GM18861 (cell line): ENCODE results near the gene SLC5A10.

Experiments
- ATAC-seq: cut with Tn5 transposase; IDR thresholded peaks from one replicate; pipeline ENCODE4 v1.9.1; 2021; ENCODE audit not compliant: unreplicated experiment

SLC5A10 gene

GRCh38 chr17:19001907-19002590 is 50.1 kb downstream of the SLC5A10 start:
- no peak for ATAC-seq

- no peak for ATAC-seq
These were observed 51.0 kb downstream of the SLC5A10 start for GRCh38 chr17:19002805-19003542.

GRCh38 chr17:19003543-19004420 is 51.8 kb downstream of the SLC5A10 start:
- ATAC-seq: no peak

- ATAC-seq: peak; percentile 60
These were observed 52.6 kb downstream of the SLC5A10 start, which contains the start of gene FAM83G for GRCh38 chr17:19004421-19005136. TSS of gene FAM83G (minus strand) at chr17:19004764. CDS start at chr17:19004041, 723 bp downstream.

- ATAC-seq: no peak
These were observed 53.3 kb downstream of the SLC5A10 start for GRCh38 chr17:19005137-19005773.

- no peak for ATAC-seq
These were observed 53.9 kb downstream of the SLC5A10 start for GRCh38 chr17:19005789-19006430.

- no peak for ATAC-seq
These were observed 54.7 kb downstream of the SLC5A10 start for GRCh38 chr17:19006698-19007097.

GRCh38 chr17:19009970-19010369 is 58.0 kb downstream of the SLC5A10 start:
- no peak for ATAC-seq

- no peak for ATAC-seq
These were observed 59.0 kb downstream of the SLC5A10 start for GRCh38 chr17:19010729-19011505.

GRCh38 chr17:19011581-19011980 is 59.6 kb downstream of the SLC5A10 start:
- ATAC-seq: no peak

- ATAC-seq: no peak
These were observed 60.5 kb downstream of the SLC5A10 start for GRCh38 chr17:19012171-19013080.

GRCh38 chr17:19013226-19013625 is 61.3 kb downstream of the SLC5A10 start:
- ATAC-seq: no peak

- ATAC-seq: no peak
These were observed 62.1 kb downstream of the SLC5A10 start for GRCh38 chr17:19013806-19014627.

GRCh38 chr17:19014628-19015215 is 62.8 kb downstream of the SLC5A10 start:
- ATAC-seq: no peak

GRCh38 chr17:19015428-19015827 is 63.5 kb downstream of the SLC5A10 start:
- ATAC-seq: no peak

GRCh38 chr17:19016297-19016696 is 64.3 kb downstream of the SLC5A10 start:
- no peak for ATAC-seq

- no peak for ATAC-seq
These were observed 64.9 kb downstream of the SLC5A10 start for GRCh38 chr17:19016881-19017280.
